SH-SY5Y (cell line): ENCODE results near the gene SLC35E1.

Source experiments
- GATA2 ChIP-seq: IDR thresholded peaks from 2 replicates; pipeline ENCODE4 v1.6.1; 2011; ENCODE audit warnings: mild to moderate bottlenecking, low read depth, low read length
- GATA3 ChIP-seq: IDR thresholded peaks from 2 replicates; pipeline ENCODE4 v1.6.1; 2011; ENCODE audit warnings: low read depth, mild to moderate bottlenecking, low read length, moderate library complexity

DNA sequence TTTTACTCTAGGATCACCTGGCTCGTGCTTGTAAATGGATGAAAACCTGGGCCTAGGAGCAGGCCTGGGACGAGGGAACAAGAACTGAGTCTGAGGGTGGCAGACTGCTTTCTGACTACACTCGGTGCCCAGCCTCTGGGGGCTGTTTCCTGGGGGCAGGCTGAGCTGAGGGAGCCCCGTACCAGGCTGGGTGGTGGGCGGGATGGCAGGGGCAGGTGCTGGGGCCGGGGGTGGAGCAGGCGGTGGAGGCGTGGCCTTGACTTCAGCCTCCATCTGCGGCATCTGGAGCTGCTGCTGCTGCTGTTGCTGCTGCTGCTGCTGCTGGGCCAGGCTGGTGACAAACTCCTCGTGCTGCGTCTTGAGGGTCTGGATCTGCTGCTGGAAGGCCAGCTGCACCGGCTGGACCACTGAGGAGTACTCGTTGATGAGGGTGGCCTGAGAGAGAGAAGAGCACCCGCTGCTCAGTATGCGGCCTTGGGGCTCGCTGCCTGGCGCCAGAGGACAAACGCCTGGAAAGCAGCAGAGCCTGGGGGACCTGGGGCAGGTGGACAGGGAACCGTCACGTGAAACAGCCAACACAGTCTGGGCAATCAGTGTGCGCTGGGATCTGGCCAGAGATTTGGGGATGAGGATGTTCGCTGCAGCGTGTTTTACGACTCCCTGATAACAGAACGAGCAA, 42.6 kb downstream of the SLC35E1 start:
- TF ChIP-seq GATA3: no peak
- no peak for TF ChIP-seq GATA2
